ENCODE results near the gene GTF3C4.

- TF ChIP-seq POLR2AphosphoS5 (IDR thresholded peaks at IDR 0.05; ENCODE audit: borderline replicate concordance, low read depth, low read length), result no peak
- no peak for TF ChIP-seq FOXP2 (optimal IDR thresholded peaks at IDR 0.05; ENCODE audit: control extremely low read depth, extremely low read length, insufficient read depth)
- TF ChIP-seq EZH2 (IDR thresholded peaks at IDR 0.05), result no peak
Measured at GRCh38 chr9:132702254-132702653, 32.0 kb downstream of the GTF3C4 start.

Data from SK-N-MC (cell line).